ENCODE results near the gene CENPK.
"Not testable (repeated sequence)": the region's sequence is repeated elsewhere in the genome, so short reads cannot be mapped to it uniquely, and the experiment has no call there.

CENPK gene

GRCh38 chr5:65512170-65512937, 50.6 kb downstream of the CENPK start:
- no peak overlapping the region for H3K4me3 ChIP-seq (ENCODE audit: low read depth, low read length)
- no peak overlapping the region for H3K9ac ChIP-seq
- H3K27ac ChIP-seq: no peak overlapping the region
- no peaks in the 10 kb centered on the region for H3K79me2 ChIP-seq
- H3K4me2 ChIP-seq (ENCODE audit: low read length): no peak overlapping the region
- H2AFZ ChIP-seq: no peak overlapping the region
- no peak for TF ChIP-seq CTCF (IDR thresholded peaks at IDR 0.05)
- no peaks in the 10 kb centered on the region for H3K27me3 ChIP-seq (ENCODE audit: control insufficient read depth, insufficient read depth, low read length)
- H3K36me3 ChIP-seq (ENCODE audit: control insufficient read depth, insufficient read depth, low read length): no peaks in the 10 kb centered on the region
- no peaks in the 10 kb centered on the region for H3K4me1 ChIP-seq
- no peaks in the 10 kb centered on the region for H3K9me3 ChIP-seq (ENCODE audit: control insufficient read depth, low read length)

GRCh38 chr5:65508978-65509377, 54.0 kb downstream of the CENPK start:
- H2AFZ ChIP-seq: no peak overlapping the region

GRCh38 chr5:65506961-65507360, 56.0 kb downstream of the CENPK start:
- H3K27me3 ChIP-seq (ENCODE audit: control insufficient read depth, insufficient read depth, low read length): no peaks in the 10 kb centered on the region
- H3K79me2 ChIP-seq: no peaks in the 10 kb centered on the region
- H3K4me3 ChIP-seq (ENCODE audit: low read depth, low read length): no peak overlapping the region
- no peak overlapping the region for H3K4me2 ChIP-seq (ENCODE audit: low read length)
- H2AFZ ChIP-seq: no peak overlapping the region
- no peak overlapping the region for H3K27ac ChIP-seq
- H3K36me3 ChIP-seq (ENCODE audit: control insufficient read depth, insufficient read depth, low read length): no peaks in the 10 kb centered on the region
- no peak for TF ChIP-seq CTCF (IDR thresholded peaks at IDR 0.05)
- H3K9ac ChIP-seq: no peak overlapping the region
- H3K9me3 ChIP-seq (ENCODE audit: control insufficient read depth, low read length): no peaks in the 10 kb centered on the region
- no peaks in the 10 kb centered on the region for H3K4me1 ChIP-seq

More at GRCh38 chr5:65508978-65509377, 54.0 kb downstream of the CENPK start:
- no peak overlapping the region for H3K4me3 ChIP-seq (ENCODE audit: low read depth, low read length)
- H3K4me2 ChIP-seq (ENCODE audit: low read length): no peak overlapping the region
- H3K27me3 ChIP-seq (ENCODE audit: control insufficient read depth, insufficient read depth, low read length): no peaks in the 10 kb centered on the region
- TF ChIP-seq CTCF (IDR thresholded peaks at IDR 0.05): no peak
- H3K9me3 ChIP-seq (ENCODE audit: control insufficient read depth, low read length): no peaks in the 10 kb centered on the region
- no peak overlapping the region for H3K9ac ChIP-seq
- H3K36me3 ChIP-seq (ENCODE audit: control insufficient read depth, insufficient read depth, low read length): no peaks in the 10 kb centered on the region
- H3K27ac ChIP-seq: no peak overlapping the region
- H3K4me1 ChIP-seq: no peaks in the 10 kb centered on the region
- no peaks in the 10 kb centered on the region for H3K79me2 ChIP-seq

- Histone ChIP-seq H3K4me2 (ENCODE audit: low read length) (no peak overlapping the region), H3K4me1 (no peaks in the 10 kb centered on the region), H3K79me2 (no peaks in the 10 kb centered on the region), H3K27ac (no peak overlapping the region), H3K9ac (no peak overlapping the region), H3K9me3 (ENCODE audit: control insufficient read depth, low read length) (no peaks in the 10 kb centered on the region), H3K27me3 (ENCODE audit: control insufficient read depth, insufficient read depth, low read length) (no peaks in the 10 kb centered on the region), H2AFZ (no peak overlapping the region), H3K4me3 (ENCODE audit: low read depth, low read length) (no peak overlapping the region), H3K36me3 (ENCODE audit: control insufficient read depth, insufficient read depth, low read length) (no peaks in the 10 kb centered on the region)
- TF ChIP-seq CTCF (IDR thresholded peaks at IDR 0.05): no peak
These were observed 73.8 kb downstream of the CENPK start for GRCh38 chr5:65489119-65489518.

- H3K4me2 ChIP-seq (ENCODE audit: low read length); H3K9me3 ChIP-seq (ENCODE audit: control insufficient read depth, low read length); H3K36me3 ChIP-seq (ENCODE audit: control insufficient read depth, insufficient read depth, low read length): not testable (repeated sequence)
These were observed 74.8 kb downstream of the CENPK start for GRCh38 chr5:65488038-65488687.

GRCh38 chr5:65486803-65487202, 76.2 kb downstream of the CENPK start:
- not testable (repeated sequence) for H3K4me1 ChIP-seq; H3K9me3 ChIP-seq (ENCODE audit: control insufficient read depth, low read length)

More at GRCh38 chr5:65488038-65488687, 74.8 kb downstream of the CENPK start:
- not testable (repeated sequence) for H3K4me1 ChIP-seq; H2AFZ ChIP-seq; H3K4me3 ChIP-seq (ENCODE audit: low read depth, low read length); H3K27me3 ChIP-seq (ENCODE audit: control insufficient read depth, insufficient read depth, low read length); H3K27ac ChIP-seq; H3K9ac ChIP-seq; H3K79me2 ChIP-seq

More at GRCh38 chr5:65486803-65487202, 76.2 kb downstream of the CENPK start:
- H3K9ac ChIP-seq; H2AFZ ChIP-seq; H3K36me3 ChIP-seq (ENCODE audit: control insufficient read depth, insufficient read depth, low read length); H3K4me2 ChIP-seq (ENCODE audit: low read length); H3K27ac ChIP-seq; H3K4me3 ChIP-seq (ENCODE audit: low read depth, low read length); H3K79me2 ChIP-seq; H3K27me3 ChIP-seq (ENCODE audit: control insufficient read depth, insufficient read depth, low read length): not testable (repeated sequence)

All from parathyroid adenoma (tissue), 2 donors.